ENCODE results near the gene NOL6. TPM values are rescaled to one million over a fixed set of nuclear protein-coding genes. Genes with fewer than 3 reads are reported as not detected.

Gene NOL6
- total and polyA plus RNA-seq, 4 donors = 5.9 to 26.5 (median 22.3) TPM

GRCh38 chr9:33467526-33467925 lies 6.2 kb downstream of the NOL6 start:
- ATAC-seq (ENCODE audit: low FRiP score) (no peak), DNase-seq (peak; percentile 28 to 57)
- H3K36me3 ChIP-seq (ENCODE audit: control insufficient read depth in 1 of 2, insufficient read depth in 2 of 2, low read length in 1 of 2) = peaks cover 7 to 25% of the 10 kb centered on the region in 2 donors
- intact Hi-C loops (cut with DNase I) = loop anchor here in 1 of 2 donors (5.0 to 10.0 kb wide), 2 partner anchors 90 to 183 kb away; no protein-coding TSS in a partner anchor
- H3K4me1 ChIP-seq (ENCODE audit: control insufficient read depth in 1 of 2, insufficient read depth in 2 of 2, low read length in 2 of 2) = peaks cover 0 to 2% of the 10 kb centered on the region in 2 donors
- 75 to 94% methylated on average over 6 to 7 of the region's 7 CpGs for WGBS, 2 donors
- no peak overlapping the region for H3K4me3 ChIP-seq (ENCODE audit: low read length in 2 of 2)
- H3K27ac ChIP-seq (ENCODE audit: low read depth in 1 of 2, low read length in 2 of 2) = no peak overlapping the region
- no peaks in the 10 kb centered on the region for H3K9me3 ChIP-seq (ENCODE audit: control insufficient read depth, low read length)
- H3K27me3 ChIP-seq (ENCODE audit: control insufficient read depth in 1 of 2, insufficient read depth in 2 of 2, low read length in 1 of 2) = no peaks in the 10 kb centered on the region

GRCh38 chr9:33466565-33467495 lies 6.9 kb downstream of the NOL6 start:
- 73 to 75% methylated on average over 24 of the region's 24 CpGs for WGBS, 2 donors
- Histone ChIP-seq H3K4me1 (ENCODE audit: control insufficient read depth in 1 of 2, insufficient read depth in 2 of 2, low read length in 2 of 2) (no peaks in the 10 kb centered on the region), H3K36me3 (ENCODE audit: control insufficient read depth in 1 of 2, insufficient read depth in 2 of 2, low read length in 1 of 2) (peaks cover 7 to 27% of the 10 kb centered on the region in 2 donors), H3K27ac (ENCODE audit: low read depth in 1 of 2, low read length in 2 of 2) (no peak overlapping the region), H3K27me3 (ENCODE audit: control insufficient read depth in 1 of 2, insufficient read depth in 2 of 2, low read length in 1 of 2) (no peaks in the 10 kb centered on the region), H3K9me3 (ENCODE audit: control insufficient read depth, low read length) (no peaks in the 10 kb centered on the region), H3K4me3 (ENCODE audit: low read length in 2 of 2) (no peak overlapping the region)
- ATAC-seq (ENCODE audit: low FRiP score) (peak; percentile 53), DNase-seq (peak; percentile 62 to 88)
- intact Hi-C loops (cut with DNase I) = loop anchor here in 1 of 2 donors (5.0 to 10.0 kb wide), 2 partner anchors 90 to 182 kb away; no protein-coding TSS in a partner anchor

GRCh38 chr9:33465596-33466564 lies 7.8 kb downstream of the NOL6 start:
- Histone ChIP-seq H3K27me3 (ENCODE audit: control insufficient read depth in 1 of 2, insufficient read depth in 2 of 2, low read length in 1 of 2) (no peaks in the 10 kb centered on the region), H3K4me3 (ENCODE audit: low read length in 2 of 2) (no peak overlapping the region), H3K4me1 (ENCODE audit: control insufficient read depth in 1 of 2, insufficient read depth in 2 of 2, low read length in 2 of 2) (no peaks in the 10 kb centered on the region), H3K9me3 (ENCODE audit: control insufficient read depth, low read length) (no peaks in the 10 kb centered on the region), H3K36me3 (ENCODE audit: control insufficient read depth in 1 of 2, insufficient read depth in 2 of 2, low read length in 1 of 2) (peaks cover 7 to 28% of the 10 kb centered on the region in 2 donors), H3K27ac (ENCODE audit: low read depth in 1 of 2, low read length in 2 of 2) (no peak overlapping the region)
- intact Hi-C loops (cut with DNase I) = loop anchor here in 1 of 2 donors (5.0 to 10.0 kb wide), 2 partner anchors 89 to 181 kb away; no protein-coding TSS in a partner anchor
- DNase-seq (peak; percentile 37 to 70), ATAC-seq (ENCODE audit: low FRiP score) (no peak)
- WGBS, 2 donors = 94 to 95% methylated on average over 27 of the region's 27 CpGs

- intact Hi-C loops (cut with DNase I) = loop anchor here in 1 of 2 donors (5.0 to 10.0 kb wide), 2 partner anchors 88 to 180 kb away; no protein-coding TSS in a partner anchor
- H3K9me3 ChIP-seq (ENCODE audit: control insufficient read depth, low read length) = no peaks in the 10 kb centered on the region
- ATAC-seq (ENCODE audit: low FRiP score) = no peak
- H3K27ac ChIP-seq (ENCODE audit: low read depth in 1 of 2, low read length in 2 of 2) = no peak overlapping the region
- H3K36me3 ChIP-seq (ENCODE audit: control insufficient read depth in 1 of 2, insufficient read depth in 2 of 2, low read length in 1 of 2) = peaks cover 7 to 28% of the 10 kb centered on the region in 2 donors
- peak; percentile 9 to 45 for DNase-seq
- 95 to 96% methylated on average over 9 of the region's 9 CpGs for WGBS, 2 donors
- no peak overlapping the region for H3K4me3 ChIP-seq (ENCODE audit: low read length in 2 of 2)
- no peaks in the 10 kb centered on the region for H3K27me3 ChIP-seq (ENCODE audit: control insufficient read depth in 1 of 2, insufficient read depth in 2 of 2, low read length in 1 of 2)
- no peaks in the 10 kb centered on the region for H3K4me1 ChIP-seq (ENCODE audit: control insufficient read depth in 1 of 2, insufficient read depth in 2 of 2, low read length in 2 of 2)
These were observed 8.6 kb downstream of the NOL6 start for GRCh38 chr9:33465096-33465495.

GRCh38 chr9:33464045-33464636 lies 9.6 kb downstream of the NOL6 start:
- H3K36me3 ChIP-seq (ENCODE audit: control insufficient read depth in 1 of 2, insufficient read depth in 2 of 2, low read length in 1 of 2) = peaks cover 7 to 26% of the 10 kb centered on the region in 2 donors
- H3K9me3 ChIP-seq (ENCODE audit: control insufficient read depth, low read length) = no peaks in the 10 kb centered on the region
- no peaks in the 10 kb centered on the region for H3K4me1 ChIP-seq (ENCODE audit: control insufficient read depth in 1 of 2, insufficient read depth in 2 of 2, low read length in 2 of 2)
- no peak for DNase-seq
- no peak overlapping the region for H3K27ac ChIP-seq (ENCODE audit: low read depth in 1 of 2, low read length in 2 of 2)
- no peaks in the 10 kb centered on the region for H3K27me3 ChIP-seq (ENCODE audit: control insufficient read depth in 1 of 2, insufficient read depth in 2 of 2, low read length in 1 of 2)
- no peak overlapping the region for H3K4me3 ChIP-seq (ENCODE audit: low read length in 2 of 2)
- intact Hi-C loops (cut with DNase I) = loop anchor here in 1 of 2 donors (10.0 kb wide), 1 partner anchor 179 kb away; no protein-coding TSS in a partner anchor
- 89 to 92% methylated on average over 14 of the region's 14 CpGs for WGBS, 2 donors
- ATAC-seq (ENCODE audit: low FRiP score) = no peak

GRCh38 chr9:33463151-33463550 lies 10.6 kb downstream of the NOL6 start:
- DNase-seq = no peak
- no peak for ATAC-seq (ENCODE audit: low FRiP score)
- WGBS, 2 donors = 89 to 92% methylated on average over 15 of the region's 15 CpGs
- no peak overlapping the region for H3K4me3 ChIP-seq (ENCODE audit: low read length in 2 of 2)
- H3K27ac ChIP-seq (ENCODE audit: low read depth in 1 of 2, low read length in 2 of 2) = no peak overlapping the region
- intact Hi-C loops (cut with DNase I) = loop anchor here in 1 of 2 donors (10.0 kb wide), 1 partner anchor 178 kb away; no protein-coding TSS in a partner anchor
- H3K27me3 ChIP-seq (ENCODE audit: control insufficient read depth in 1 of 2, insufficient read depth in 2 of 2, low read length in 1 of 2) = no peaks in the 10 kb centered on the region
- H3K4me1 ChIP-seq (ENCODE audit: control insufficient read depth in 1 of 2, insufficient read depth in 2 of 2, low read length in 2 of 2) = no peaks in the 10 kb centered on the region
- peaks cover 7 to 22% of the 10 kb centered on the region in 2 donors for H3K36me3 ChIP-seq (ENCODE audit: control insufficient read depth in 1 of 2, insufficient read depth in 2 of 2, low read length in 1 of 2)
- no peaks in the 10 kb centered on the region for H3K9me3 ChIP-seq (ENCODE audit: control insufficient read depth, low read length)

GRCh38 chr9:33461492-33461891 lies 12.2 kb downstream of the NOL6 start:
- ATAC-seq (ENCODE audit: low FRiP score) = no peak
- DNase-seq = no peak
- no peaks in the 10 kb centered on the region for H3K27me3 ChIP-seq (ENCODE audit: control insufficient read depth in 1 of 2, insufficient read depth in 2 of 2, low read length in 1 of 2)
- H3K9me3 ChIP-seq (ENCODE audit: control insufficient read depth, low read length) = no peaks in the 10 kb centered on the region
- no peak overlapping the region for H3K4me3 ChIP-seq (ENCODE audit: low read length in 2 of 2)
- no peaks in the 10 kb centered on the region for H3K4me1 ChIP-seq (ENCODE audit: control insufficient read depth in 1 of 2, insufficient read depth in 2 of 2, low read length in 2 of 2)
- no peak overlapping the region for H3K27ac ChIP-seq (ENCODE audit: low read depth in 1 of 2, low read length in 2 of 2)
- 84 to 90% methylated on average over 3 of the region's 3 CpGs for WGBS, 2 donors
- H3K36me3 ChIP-seq (ENCODE audit: control insufficient read depth in 1 of 2, insufficient read depth in 2 of 2, low read length in 1 of 2) = peaks cover 7 to 22% of the 10 kb centered on the region in 2 donors
- intact Hi-C loops (cut with DNase I) = loop anchor here in 1 of 2 donors (10.0 kb wide), 1 partner anchor 177 kb away; no protein-coding TSS in a partner anchor

- intact Hi-C loops (cut with DNase I) = loop anchor here in 1 of 2 donors (10.0 kb wide), 1 partner anchor 176 kb away; no protein-coding TSS in a partner anchor
- H3K9me3 ChIP-seq (ENCODE audit: control insufficient read depth, low read length) = no peaks in the 10 kb centered on the region
- H3K4me3 ChIP-seq (ENCODE audit: low read length in 2 of 2) = no peak overlapping the region
- 87 to 92% methylated on average over 10 of the region's 10 CpGs for WGBS, 2 donors
- no peak overlapping the region for H3K27ac ChIP-seq (ENCODE audit: low read depth in 1 of 2, low read length in 2 of 2)
- ATAC-seq (ENCODE audit: low FRiP score) = no peak
- no peaks in the 10 kb centered on the region for H3K27me3 ChIP-seq (ENCODE audit: control insufficient read depth in 1 of 2, insufficient read depth in 2 of 2, low read length in 1 of 2)
- DNase-seq = no peak
- peaks cover 7 to 18% of the 10 kb centered on the region in 2 donors for H3K36me3 ChIP-seq (ENCODE audit: control insufficient read depth in 1 of 2, insufficient read depth in 2 of 2, low read length in 1 of 2)
- H3K4me1 ChIP-seq (ENCODE audit: control insufficient read depth in 1 of 2, insufficient read depth in 2 of 2, low read length in 2 of 2) = no peaks in the 10 kb centered on the region
These were observed 12.9 kb downstream of the NOL6 start for GRCh38 chr9:33460854-33461253.
